CD14-positive monocyte (primary cell): ENCODE results near the gene ANKRD13A. TPM values are rescaled to one million over a fixed set of nuclear protein-coding genes. Genes with fewer than 3 reads are reported as not detected.

Experiments
- DNase-seq, 3 donors: peaks; one replicate each; pipeline ENCODE4 v3.0.0-alpha.2; 2011 to 2022
- H2AFZ ChIP-seq: 2 replicates; pipeline ENCODE4 v1.6.0; 2012; ENCODE audit warnings: mild to moderate bottlenecking, low read depth, low read length, inconsistent platforms; ENCODE audit not compliant: insufficient read depth, poor library complexity, severe bottlenecking
- H3K27ac ChIP-seq, 2 donors: 1 replicate in 1 of 2; 2 replicates in 1 of 2; pipeline ENCODE4 v1.5.1; 2012 to 2013; ENCODE audit warnings: low read length in 2 of 2, control low read depth in 1 of 2, inconsistent platforms in 1 of 2, low read depth in 1 of 2, mild to moderate bottlenecking in 1 of 2
- H3K27me3 ChIP-seq, 2 donors: one replicate each; pipeline versions ENCODE4 v1.6.0 to v1.6.1; 2011 to 2013; ENCODE audit warnings: low read length in 2 of 2; ENCODE audit not compliant: control insufficient read depth in 2 of 2, insufficient read depth in 2 of 2
- H3K36me3 ChIP-seq, 2 donors: replicated peaks in 1 of 2; 1 replicate in 1 of 2; 2 replicates in 1 of 2; pipeline versions ENCODE4 v1.5.1 to v1.6.1; 2012 to 2013; ENCODE audit warnings: low read length in 2 of 2, control low read depth in 1 of 2, inconsistent platforms in 1 of 2, mild to moderate bottlenecking in 1 of 2; ENCODE audit not compliant: insufficient read depth in 2 of 2, control insufficient read depth in 1 of 2
- H3K4me1 ChIP-seq, 2 donors: 1 replicate in 1 of 2; 2 replicates in 1 of 2; pipeline versions ENCODE4 v1.5.1 to v1.6.1; 2012 to 2013; ENCODE audit warnings: low read length in 2 of 2, control low read depth in 1 of 2, inconsistent platforms in 1 of 2, mild to moderate bottlenecking in 1 of 2, moderate library complexity in 1 of 2; ENCODE audit not compliant: insufficient read depth in 2 of 2, control insufficient read depth in 1 of 2
- H3K4me2 ChIP-seq: replicated peaks from 2 replicates; pipeline ENCODE3; 2012; ENCODE audit warnings: low read length, moderate library complexity, mild to moderate bottlenecking; ENCODE audit not compliant: poor library complexity, severe bottlenecking; ENCODE audit errors: extremely low read depth
- H3K4me3 ChIP-seq, 3 experiments: fragments of 200-600 bp in 1 of 3; sonication (generic) in 1 of 3; replicated peaks in 1 of 3; 1 replicate in 2 of 3; 2 replicates in 1 of 3; pipeline ENCODE4 v1.5.1; 2011 to 2013; ENCODE audit warnings: low read length in 3 of 3, mild to moderate bottlenecking in 3 of 3, control low read depth in 2 of 3, low read depth in 2 of 3, inconsistent platforms in 1 of 3, moderate library complexity in 1 of 3
- H3K79me2 ChIP-seq: 2 replicates; pipeline ENCODE4 v1.6.0; 2012; ENCODE audit warnings: mild to moderate bottlenecking, control low read depth, inconsistent platforms, low read length, moderate library complexity; ENCODE audit not compliant: insufficient read depth
- H3K9ac ChIP-seq: 2 replicates; pipeline ENCODE4 v1.6.0; 2017; ENCODE audit warnings: low read length, mild to moderate bottlenecking; ENCODE audit not compliant: insufficient read depth, poor library complexity, severe bottlenecking
- H3K9me3 ChIP-seq, 2 donors: replicated peaks in 1 of 2; 1 replicate in 1 of 2; 2 replicates in 1 of 2; pipeline versions ENCODE4 v1.5.1 to v1.6.1; 2012 to 2013; ENCODE audit warnings: low read length in 2 of 2, control low read depth in 1 of 2; ENCODE audit not compliant: control insufficient read depth in 1 of 2, insufficient read depth in 1 of 2
- H4K20me1 ChIP-seq: 2 replicates; pipeline ENCODE4 v1.6.0; 2012; ENCODE audit warnings: mild to moderate bottlenecking, low read length, control low read depth, moderate library complexity; ENCODE audit not compliant: insufficient read depth
- H3K27ac Mint-ChIP-seq, 7 donors: one replicate each; pipeline ENCODE4 v1.8.0; 2020; ENCODE audit warnings: mild to moderate bottlenecking in 7 of 7, mixed read lengths in 7 of 7, moderate library complexity in 6 of 7, inconsistent platforms in 2 of 7
- H3K27me3 Mint-ChIP-seq, 3 donors: one replicate each; pipeline ENCODE4 v1.8.0; 2021 to 2022; ENCODE audit warnings: low read depth in 3 of 3, mild to moderate bottlenecking in 3 of 3, mixed read lengths in 3 of 3, moderate library complexity in 3 of 3, inconsistent platforms in 1 of 3
- H3K36me3 Mint-ChIP-seq, 2 donors: one replicate each; pipeline ENCODE4 v1.8.0; 2020; ENCODE audit warnings: mixed read lengths in 2 of 2, inconsistent platforms in 1 of 2, mild to moderate bottlenecking in 1 of 2
- H3K4me1 Mint-ChIP-seq: one replicate; pipeline ENCODE4 v1.8.0; 2020; ENCODE audit warnings: mild to moderate bottlenecking, mixed read lengths
- H3K4me3 Mint-ChIP-seq, 2 donors: one replicate each; pipeline ENCODE4 v1.8.0; 2020; ENCODE audit warnings: mild to moderate bottlenecking in 2 of 2, mixed read lengths in 2 of 2, moderate library complexity in 1 of 2
- H3K9me3 Mint-ChIP-seq, 7 donors: one replicate each; pipeline ENCODE4 v1.8.0; 2020 to 2022; ENCODE audit warnings: mixed read lengths in 7 of 7, mild to moderate bottlenecking in 6 of 7, moderate library complexity in 6 of 7, inconsistent platforms in 2 of 7
- WGBS: methylation state at CpG from one replicate; pipeline ENCODE4 v1.1.5; 2013; ENCODE audit warnings: missing lambda C conversion rate; ENCODE audit not compliant: insufficient coverage; 5-methylcytosine and 5-hydroxymethylcytosine counted together
- intact Hi-C, 2 donors: fragments of 100-400 bp; cut with micrococcal nuclease; formaldehyde crosslinking; loops; one replicate each; pipeline versions ENCODE4 v1.15.0 to v1.15.1; 2023
- polyA plus RNA-seq, 3 donors: library from polyadenylated mRNA; depleted of rRNA in 1 of 3; unstranded in 2 of 3; stranded (reverse) in 1 of 3; fragments of 300-500 nt in 2 of 3; fragments of >200 nt in 1 of 3; fragmentation: Illumina TruSeq in 2 of 3; gene quantifications; 1 replicate in 2 of 3; 2 replicates in 1 of 3; pipeline ENCODE4 v1.2.3, GENCODE V29; 2012 to 2021
- TF ChIP-seq, protein P1 (sequence below): fragments of 200-600 bp; IDR thresholded peaks from one replicate; pipeline ENCODE4 v1.8.0; 2022; ENCODE audit warnings: antibody characterized with exemption, mild to moderate bottlenecking

Gene ANKRD13A
- polyA plus RNA-seq, 3 donors = 42.8 to 89.3 (median 46.8) TPM

DNA sequence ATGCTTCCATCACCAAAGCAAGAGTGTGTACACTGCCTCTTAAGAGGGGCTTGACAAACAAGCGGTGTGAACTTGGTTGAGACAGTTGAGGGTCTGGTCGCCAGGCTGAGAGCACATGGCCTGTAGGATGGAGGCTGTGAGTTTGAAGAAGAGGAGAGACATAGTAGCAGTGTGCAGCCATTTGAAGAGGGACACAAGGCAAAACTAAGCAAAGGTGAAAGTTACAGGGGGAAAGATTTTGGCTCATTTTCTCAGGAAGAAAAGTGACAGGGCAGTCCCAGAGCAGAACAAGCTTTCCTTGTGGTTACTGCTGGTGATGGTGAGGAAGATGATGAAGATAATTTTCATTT is 60.4 kb downstream of the ANKRD13A start:
- Histone ChIP-seq H3K27ac (no peak overlapping the region), H3K4me3 (no peak overlapping the region), H3K27me3 (no peaks in the 10 kb centered on the region), H3K9me3 (no peaks in the 10 kb centered on the region), H3K4me1 (peaks cover 17 to 26% of the 10 kb centered on the region in 2 donors), H4K20me1 (no peaks in the 10 kb centered on the region), H3K36me3 (no peaks in the 10 kb centered on the region), H3K9ac (no peak overlapping the region), H3K79me2 (no peaks in the 10 kb centered on the region), H2AFZ (no peak overlapping the region), H3K4me2 (no peak overlapping the region)
- H3K27ac Mint-ChIP-seq = peak overlapping the region in 1 of 7 donors; percentile 60
- WGBS = 100% methylated on average over 1 of the region's 2 CpGs
- H3K4me1 Mint-ChIP-seq = peaks cover 33% of the 10 kb centered on the region
- intact Hi-C loops = loop anchor here in 1 of 2 donors (10.0 kb wide), 1 partner anchor 65 kb away; the partner anchor contains the start of gene IFT81
- peaks cover 0 to 1% (median 0%) of the 10 kb centered on the region in 7 donors for H3K9me3 Mint-ChIP-seq
- TF ChIP-seq, protein P1, sequence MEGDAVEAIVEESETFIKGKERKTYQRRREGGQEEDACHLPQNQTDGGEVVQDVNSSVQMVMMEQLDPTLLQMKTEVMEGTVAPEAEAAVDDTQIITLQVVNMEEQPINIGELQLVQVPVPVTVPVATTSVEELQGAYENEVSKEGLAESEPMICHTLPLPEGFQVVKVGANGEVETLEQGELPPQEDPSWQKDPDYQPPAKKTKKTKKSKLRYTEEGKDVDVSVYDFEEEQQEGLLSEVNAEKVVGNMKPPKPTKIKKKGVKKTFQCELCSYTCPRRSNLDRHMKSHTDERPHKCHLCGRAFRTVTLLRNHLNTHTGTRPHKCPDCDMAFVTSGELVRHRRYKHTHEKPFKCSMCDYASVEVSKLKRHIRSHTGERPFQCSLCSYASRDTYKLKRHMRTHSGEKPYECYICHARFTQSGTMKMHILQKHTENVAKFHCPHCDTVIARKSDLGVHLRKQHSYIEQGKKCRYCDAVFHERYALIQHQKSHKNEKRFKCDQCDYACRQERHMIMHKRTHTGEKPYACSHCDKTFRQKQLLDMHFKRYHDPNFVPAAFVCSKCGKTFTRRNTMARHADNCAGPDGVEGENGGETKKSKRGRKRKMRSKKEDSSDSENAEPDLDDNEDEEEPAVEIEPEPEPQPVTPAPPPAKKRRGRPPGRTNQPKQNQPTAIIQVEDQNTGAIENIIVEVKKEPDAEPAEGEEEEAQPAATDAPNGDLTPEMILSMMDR = no peak
- H3K4me3 Mint-ChIP-seq = no peak overlapping the region
- no peak for DNase-seq
- H3K27me3 Mint-ChIP-seq = peaks cover 0 to 2% (median 2%) of the 10 kb centered on the region in 3 donors
- no peaks in the 10 kb centered on the region for H3K36me3 Mint-ChIP-seq

GRCh38 chr12:110062241-110062640 is 63.0 kb downstream of the ANKRD13A start:
- Histone ChIP-seq H3K36me3 (no peaks in the 10 kb centered on the region), H3K4me2 (no peak overlapping the region), H3K4me1 (peaks cover 10 to 17% of the 10 kb centered on the region in 2 donors), H2AFZ (no peak overlapping the region), H4K20me1 (no peaks in the 10 kb centered on the region), H3K4me3 (no peak overlapping the region), H3K27ac (no peak overlapping the region), H3K27me3 (no peaks in the 10 kb centered on the region), H3K9me3 (no peaks in the 10 kb centered on the region), H3K9ac (no peak overlapping the region), H3K79me2 (no peaks in the 10 kb centered on the region)
- intact Hi-C loops = no loop called here
- DNase-seq = no peak
- H3K27ac Mint-ChIP-seq = no peak overlapping the region
- TF ChIP-seq, protein P1 = no peak
- 92% methylated on average over 2 of the region's 2 CpGs for WGBS
- no peaks in the 10 kb centered on the region for H3K27me3 Mint-ChIP-seq
- H3K4me1 Mint-ChIP-seq = peaks cover 22% of the 10 kb centered on the region
- H3K9me3 Mint-ChIP-seq = no peaks in the 10 kb centered on the region
- no peaks in the 10 kb centered on the region for H3K36me3 Mint-ChIP-seq
- H3K4me3 Mint-ChIP-seq = no peak overlapping the region
